T-helper 17 cell (primary cell): Measurements from ENCODE around the gene HOXA11. TPM values are rescaled to one million over a fixed set of nuclear protein-coding genes. Genes with fewer than 3 reads are reported as not detected.

Experiments
- ATAC-seq: fragments of 150-1000 bp; cut with Tn5 transposase; 2 replicates; pipeline ENCODE4 v1.10.0; 2021; ENCODE audit warnings: mild to moderate bottlenecking, moderate library complexity
- DNase-seq, 3 donors: peaks; one replicate each; pipeline versions ENCODE4 v3.0.0 to v3.0.0-alpha.2; 2020 to 2021
- H3K9me3 ChIP-seq: one replicate; pipeline ENCODE4 v1.7.0; 2013; ENCODE audit warnings: low read length, mild to moderate bottlenecking; ENCODE audit not compliant: control insufficient read depth, poor library complexity, severe bottlenecking
- H3K27ac Mint-ChIP-seq: one replicate; pipeline ENCODE4 v1.8.0; 2022; ENCODE audit warnings: mild to moderate bottlenecking, moderate library complexity, mixed read lengths
- H3K27me3 Mint-ChIP-seq: one replicate; pipeline ENCODE4 v1.8.0; 2022; ENCODE audit warnings: mixed read lengths
- H3K36me3 Mint-ChIP-seq: one replicate; pipeline ENCODE4 v1.8.0; 2022; ENCODE audit warnings: low read depth, mixed read lengths
- H3K4me1 Mint-ChIP-seq: one replicate; pipeline ENCODE4 v1.8.0; 2022; ENCODE audit warnings: mild to moderate bottlenecking, mixed read lengths
- H3K4me3 Mint-ChIP-seq: one replicate; pipeline ENCODE4 v1.8.0; 2022; ENCODE audit warnings: mild to moderate bottlenecking, moderate library complexity, mixed read lengths
- total RNA-seq, 4 donors: library from RNA in 2 of 4; stranded (reverse) in 2 of 4; gene quantifications; one replicate each; pipeline ENCODE4 v1.2.3 and lab custom pipeline; 2022 to 2026

Gene HOXA11
- total RNA-seq, 2 donors from 2014 or later: not detected

DNA sequence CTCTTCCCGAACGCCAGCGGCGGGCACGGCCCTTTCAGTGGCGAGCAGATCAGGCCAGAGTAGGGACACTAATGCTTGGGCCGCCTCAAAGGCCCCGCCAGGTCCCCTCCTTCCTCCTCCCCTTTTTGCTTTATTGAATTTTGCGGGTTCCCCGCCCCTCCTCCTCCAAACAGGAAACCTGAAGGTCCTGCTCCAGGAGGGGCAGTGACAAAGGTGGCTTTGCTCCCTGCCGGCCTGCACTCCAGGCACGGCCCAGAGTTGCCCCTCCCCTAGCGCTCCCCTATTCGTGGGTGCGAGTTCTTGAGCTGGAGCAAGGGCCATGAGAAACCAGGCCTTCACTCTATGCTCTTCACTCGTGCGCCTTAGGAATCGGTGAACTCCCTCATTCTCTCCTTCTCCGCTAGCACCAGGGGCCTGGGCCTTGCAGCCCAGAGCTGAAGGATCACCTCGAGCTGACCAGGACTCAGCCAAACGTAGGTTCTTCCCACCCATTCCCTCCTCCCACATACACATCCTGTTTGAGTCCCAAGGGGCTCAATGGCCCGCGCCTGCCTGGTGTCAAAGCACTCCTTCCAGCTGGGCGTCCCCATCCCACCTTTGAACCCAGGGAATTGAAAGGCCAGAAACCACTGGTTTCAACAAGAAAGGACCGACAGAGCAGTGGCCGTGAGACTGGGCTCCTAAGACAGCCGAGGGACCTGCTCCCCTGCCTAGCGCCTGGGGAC lies 36.8 kb downstream of the HOXA11 start:
- Mint-ChIP-seq H3K4me1 (peaks cover 29% of the 10 kb centered on the region), H3K4me3 (peak overlapping the region; percentile 39), H3K27ac (peak overlapping the region; percentile 59), H3K27me3 (peaks cover 80% of the 10 kb centered on the region), H3K36me3 (peaks cover 8% of the 10 kb centered on the region)
- ATAC-seq (no peak), DNase-seq (no peak)
- H3K9me3 ChIP-seq: no peaks in the 10 kb centered on the region

DNA sequence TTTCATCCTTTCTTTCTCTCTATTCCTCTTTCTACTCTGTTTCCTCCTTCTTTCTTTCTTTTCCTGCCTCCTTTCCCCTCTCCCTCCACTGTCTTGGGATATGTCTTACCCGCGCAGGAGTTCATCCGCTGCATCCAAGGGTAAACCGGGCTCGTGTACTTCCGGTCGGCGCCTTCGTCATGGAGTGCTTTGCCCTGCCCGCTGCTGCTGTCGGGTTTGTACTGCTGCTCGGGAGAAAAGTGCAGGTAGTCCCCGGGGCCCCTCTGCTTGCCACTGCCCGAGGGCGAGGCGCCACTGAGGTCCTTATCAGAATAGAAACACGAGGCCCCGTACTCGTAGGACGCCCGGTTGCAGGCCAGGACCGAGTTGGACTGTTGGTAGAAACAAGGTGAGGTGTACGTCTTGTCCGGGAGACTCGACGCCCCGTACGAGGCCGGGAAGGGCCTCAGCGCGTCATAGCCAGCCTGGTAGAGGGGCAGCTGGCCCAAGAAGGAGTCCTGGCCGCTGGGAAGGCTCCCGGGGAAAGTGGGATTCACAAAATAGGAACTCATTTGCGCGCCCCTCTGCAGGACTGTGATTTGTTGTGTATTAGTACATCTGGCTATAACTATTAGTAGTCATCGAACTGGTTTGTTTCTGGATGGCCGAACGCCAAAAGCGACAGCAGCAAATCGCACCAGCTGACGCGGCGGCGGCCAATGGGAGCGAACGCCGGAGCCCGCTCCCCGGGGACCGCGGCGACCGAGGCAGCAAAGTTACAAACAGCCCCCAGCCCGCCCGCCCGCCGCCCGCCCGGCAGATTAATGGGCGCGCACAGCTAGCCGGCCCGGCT lies 37.6 kb downstream of the HOXA11 start, which contains the start of gene HOXA6:
HOXA6 (minus strand) TSS at position 576 of the 832 bp plus-strand sequence; CDS start at position 551, 25 bp downstream.
- H3K9me3 ChIP-seq: no peaks in the 10 kb centered on the region
- DNase-seq (no peak), ATAC-seq (no peak)
- Mint-ChIP-seq H3K27ac (peak within 1 kb of the TSS; percentile 59), H3K4me1 (peaks cover 31% of the 10 kb centered on the region), H3K27me3 (peaks cover 83% of the 10 kb centered on the region), H3K4me3 (peak within 1 kb of the TSS; percentile 39), H3K36me3 (peaks cover 8% of the 10 kb centered on the region)

GRCh38 chr7:27146491-27147198 lies 38.4 kb downstream of the HOXA11 start:
- no peaks in the 10 kb centered on the region for H3K9me3 ChIP-seq
- H3K4me3 Mint-ChIP-seq: no peak overlapping the region
- H3K4me1 Mint-ChIP-seq: peaks cover 24% of the 10 kb centered on the region
- DNase-seq (no peak), ATAC-seq (no peak)
- H3K27ac Mint-ChIP-seq: no peak overlapping the region
- H3K27me3 Mint-ChIP-seq: peaks cover 83% of the 10 kb centered on the region
- peaks cover 6% of the 10 kb centered on the region for H3K36me3 Mint-ChIP-seq

DNA sequence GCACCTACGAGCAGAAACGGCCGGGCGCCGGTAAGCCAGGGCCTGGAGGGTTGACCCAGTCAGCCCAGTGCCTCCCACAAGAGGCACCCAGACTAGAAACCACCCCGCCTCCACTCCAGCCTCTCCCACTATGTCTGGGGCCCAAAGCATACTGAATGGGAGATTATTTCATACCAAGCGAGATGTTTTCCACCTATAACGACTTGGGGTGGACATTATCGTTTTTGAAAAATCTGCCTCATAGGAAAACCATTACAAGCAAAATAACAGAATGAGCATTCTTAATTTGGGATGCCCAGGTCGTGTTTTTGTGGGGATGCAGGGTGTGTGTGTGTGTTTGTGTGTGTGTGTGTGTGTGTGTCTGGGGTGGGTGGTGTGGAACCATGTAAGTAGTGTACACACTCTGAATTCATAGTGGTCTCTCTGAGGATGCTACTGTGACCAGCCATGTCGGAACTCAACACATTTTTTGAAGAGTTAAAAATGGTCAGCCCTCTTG lies 39.1 kb downstream of the HOXA11 start:
- peaks cover 5% of the 10 kb centered on the region for H3K36me3 Mint-ChIP-seq
- H3K27me3 Mint-ChIP-seq: peaks cover 82% of the 10 kb centered on the region
- no peaks in the 10 kb centered on the region for H3K9me3 ChIP-seq
- H3K4me1 Mint-ChIP-seq: peaks cover 17% of the 10 kb centered on the region
- ATAC-seq: no peak
- no peak for DNase-seq
- H3K27ac Mint-ChIP-seq: no peak overlapping the region
- H3K4me3 Mint-ChIP-seq: no peak overlapping the region

GRCh38 chr7:27145165-27145913 lies 39.7 kb downstream of the HOXA11 start:
- Mint-ChIP-seq H3K27me3 (peaks cover 76% of the 10 kb centered on the region), H3K4me1 (peaks cover 12% of the 10 kb centered on the region), H3K4me3 (no peak overlapping the region), H3K36me3 (peaks cover 2% of the 10 kb centered on the region), H3K27ac (no peak overlapping the region)
- H3K9me3 ChIP-seq: no peaks in the 10 kb centered on the region
- DNase-seq: no peak
- ATAC-seq: no peak

GRCh38 chr7:27144781-27145164 lies 40.3 kb downstream of the HOXA11 start:
- Mint-ChIP-seq H3K4me3 (no peak overlapping the region), H3K4me1 (peaks cover 10% of the 10 kb centered on the region), H3K27me3 (peaks cover 70% of the 10 kb centered on the region), H3K36me3 (peaks cover 2% of the 10 kb centered on the region), H3K27ac (no peak overlapping the region)
- ATAC-seq: no peak
- H3K9me3 ChIP-seq: no peaks in the 10 kb centered on the region
- no peak for DNase-seq

- no peaks in the 10 kb centered on the region for H3K9me3 ChIP-seq
- H3K27me3 Mint-ChIP-seq: peaks cover 64% of the 10 kb centered on the region
- ATAC-seq: no peak
Observed at GRCh38 chr7:27143950-27144780, 40.9 kb downstream of the HOXA11 start.

DNA sequence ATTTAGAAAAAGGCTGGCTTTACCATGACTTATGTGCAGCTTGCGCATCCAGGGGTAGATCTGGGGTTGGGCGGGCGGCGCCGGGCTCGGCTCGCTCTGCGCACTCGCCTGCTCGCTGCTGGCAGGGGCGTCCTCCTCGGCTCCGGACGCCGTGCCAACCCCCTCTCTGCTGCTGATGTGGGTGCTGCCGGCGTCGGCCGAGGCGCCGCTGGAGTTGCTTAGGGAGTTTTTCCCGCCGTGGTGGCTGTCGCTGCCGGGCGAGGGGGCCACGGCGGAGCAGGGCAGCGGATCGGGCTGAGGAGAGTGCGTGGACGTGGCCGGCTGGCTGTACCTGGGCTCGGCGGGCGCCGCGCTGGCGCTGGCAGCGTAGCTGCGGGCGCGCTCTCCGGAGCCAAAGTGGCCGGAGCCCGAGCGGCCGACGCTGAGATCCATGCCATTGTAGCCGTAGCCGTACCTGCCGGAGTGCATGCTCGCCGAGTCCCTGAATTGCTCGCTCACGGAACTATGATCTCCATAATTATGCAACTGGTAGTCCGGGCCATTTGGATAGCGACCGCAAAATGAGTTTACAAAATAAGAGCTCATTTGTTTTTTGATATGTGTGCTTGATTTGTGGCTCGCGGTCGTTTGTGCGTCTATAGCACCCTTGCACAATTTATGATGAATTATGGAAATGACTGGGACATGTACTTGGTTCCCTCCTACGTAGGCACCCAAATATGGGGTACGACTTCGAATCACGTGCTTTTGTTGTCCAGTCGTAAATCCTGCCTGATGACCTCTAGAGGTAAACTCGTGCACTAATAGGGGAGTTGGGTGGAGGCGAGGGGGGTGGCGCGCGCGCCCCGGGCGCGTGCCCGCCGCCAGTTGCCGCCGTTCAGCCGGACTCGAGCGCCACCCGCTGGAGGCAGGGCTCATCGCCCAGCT lies 41.7 kb downstream of the HOXA11 start, which contains the start of gene HOXA5:
HOXA5 (minus strand) TSS at position 659 of the 927 bp plus-strand sequence; CDS start at position 585, 74 bp downstream.
- H3K4me3 Mint-ChIP-seq: no peak within 1 kb of the TSS
- no peaks in the 10 kb centered on the region for H3K9me3 ChIP-seq
- peaks cover 62% of the 10 kb centered on the region for H3K27me3 Mint-ChIP-seq
- no peak for ATAC-seq
- DNase-seq: no peak
- H3K4me1 Mint-ChIP-seq: peaks cover 10% of the 10 kb centered on the region
- peaks cover 2% of the 10 kb centered on the region for H3K36me3 Mint-ChIP-seq
- no peak within 1 kb of the TSS for H3K27ac Mint-ChIP-seq

More at GRCh38 chr7:27143950-27144780, 40.9 kb downstream of the HOXA11 start:
- H3K4me3 Mint-ChIP-seq: no peak overlapping the region
- H3K27ac Mint-ChIP-seq: no peak overlapping the region
- H3K36me3 Mint-ChIP-seq: peaks cover 2% of the 10 kb centered on the region
- no peak for DNase-seq
- peaks cover 10% of the 10 kb centered on the region for H3K4me1 Mint-ChIP-seq

GRCh38 chr7:27142580-27143022 lies 42.4 kb downstream of the HOXA11 start:
- no peak overlapping the region for H3K4me3 Mint-ChIP-seq
- peaks cover 64% of the 10 kb centered on the region for H3K27me3 Mint-ChIP-seq
- H3K36me3 Mint-ChIP-seq: peaks cover 2% of the 10 kb centered on the region
- H3K27ac Mint-ChIP-seq: no peak overlapping the region
- DNase-seq: no peak
- ATAC-seq: no peak
- peaks cover 6% of the 10 kb centered on the region for H3K4me1 Mint-ChIP-seq
- H3K9me3 ChIP-seq: no peaks in the 10 kb centered on the region

GRCh38 chr7:27141923-27142579 lies 43.0 kb downstream of the HOXA11 start:
- no peak for ATAC-seq
- peaks cover 6% of the 10 kb centered on the region for H3K4me1 Mint-ChIP-seq
- H3K27me3 Mint-ChIP-seq: peaks cover 64% of the 10 kb centered on the region
- DNase-seq: no peak
- peaks cover 2% of the 10 kb centered on the region for H3K9me3 ChIP-seq
- H3K27ac Mint-ChIP-seq: no peak overlapping the region
- peaks cover 2% of the 10 kb centered on the region for H3K36me3 Mint-ChIP-seq
- no peak overlapping the region for H3K4me3 Mint-ChIP-seq
